Bronchial smooth muscle cell (primary cell): ENCODE measurements around the gene CST11. TPM values are rescaled to one million over a fixed set of nuclear protein-coding genes. Genes with fewer than 3 reads are reported as not detected.

Experiments used
- total RNA-seq: library from RNA; depleted of rRNA; stranded (reverse); fragments of >200 nt; gene quantifications from 2 replicates; pipeline ENCODE4 v1.2.1, GENCODE V29; 2014

CST11 gene, protein sequence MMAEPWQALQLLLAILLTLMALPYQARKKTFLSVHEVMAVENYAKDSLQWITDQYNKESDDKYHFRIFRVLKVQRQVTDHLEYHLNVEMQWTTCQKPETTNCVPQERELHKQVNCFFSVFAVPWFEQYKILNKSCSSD
- not detected in 2 replicates for total RNA-seq

DNA sequence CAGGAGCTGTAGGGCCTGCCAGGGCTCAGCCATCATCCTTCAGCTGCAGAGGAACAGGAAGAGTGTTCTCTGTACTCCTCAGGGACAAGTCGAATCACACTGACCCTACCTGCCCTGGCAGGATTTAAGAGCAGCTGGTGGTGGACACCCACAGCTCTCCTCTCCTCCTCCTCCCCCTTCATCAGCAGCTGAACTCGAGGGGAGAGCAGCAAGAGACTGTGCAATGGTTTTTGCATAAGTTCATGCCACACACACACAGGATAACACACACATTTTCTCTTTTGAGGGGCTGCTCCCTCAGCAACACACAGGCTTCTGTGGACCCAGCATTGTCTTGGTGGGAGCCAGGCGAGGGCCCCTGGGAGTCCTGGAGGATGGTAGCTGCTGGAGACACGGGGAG lies at the start of gene CST11:
Gene CST11, minus strand, starts transcription at position 101 of the 400 bp plus-strand sequence. Its CDS starts 65 bp downstream, at position 36.

DNA sequence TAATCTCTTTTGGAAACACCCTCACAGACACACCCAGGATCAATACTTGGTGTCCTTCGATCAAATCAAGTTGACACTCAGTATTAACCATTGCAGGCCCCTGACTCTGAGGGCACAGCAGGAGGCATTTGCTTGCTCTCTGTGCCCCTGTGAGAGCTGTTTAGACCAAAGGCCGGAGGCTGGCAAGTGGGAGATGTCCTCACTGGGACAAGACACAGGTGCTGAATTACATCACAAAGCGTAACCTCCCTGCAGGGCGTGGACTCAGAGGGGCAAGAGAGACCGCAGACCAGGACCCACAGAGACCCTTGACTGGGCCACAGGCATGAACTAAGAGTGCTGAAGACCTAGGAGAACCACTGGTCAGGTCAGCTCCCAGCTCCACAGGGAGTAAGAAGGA lies 38.1 kb upstream of the CST11 start, which contains the start of gene CST8:
Gene CST8, plus strand, starts transcription at position 301 of the 400 bp plus-strand sequence. CDS start 551 bp downstream, outside the sequence.

DNA sequence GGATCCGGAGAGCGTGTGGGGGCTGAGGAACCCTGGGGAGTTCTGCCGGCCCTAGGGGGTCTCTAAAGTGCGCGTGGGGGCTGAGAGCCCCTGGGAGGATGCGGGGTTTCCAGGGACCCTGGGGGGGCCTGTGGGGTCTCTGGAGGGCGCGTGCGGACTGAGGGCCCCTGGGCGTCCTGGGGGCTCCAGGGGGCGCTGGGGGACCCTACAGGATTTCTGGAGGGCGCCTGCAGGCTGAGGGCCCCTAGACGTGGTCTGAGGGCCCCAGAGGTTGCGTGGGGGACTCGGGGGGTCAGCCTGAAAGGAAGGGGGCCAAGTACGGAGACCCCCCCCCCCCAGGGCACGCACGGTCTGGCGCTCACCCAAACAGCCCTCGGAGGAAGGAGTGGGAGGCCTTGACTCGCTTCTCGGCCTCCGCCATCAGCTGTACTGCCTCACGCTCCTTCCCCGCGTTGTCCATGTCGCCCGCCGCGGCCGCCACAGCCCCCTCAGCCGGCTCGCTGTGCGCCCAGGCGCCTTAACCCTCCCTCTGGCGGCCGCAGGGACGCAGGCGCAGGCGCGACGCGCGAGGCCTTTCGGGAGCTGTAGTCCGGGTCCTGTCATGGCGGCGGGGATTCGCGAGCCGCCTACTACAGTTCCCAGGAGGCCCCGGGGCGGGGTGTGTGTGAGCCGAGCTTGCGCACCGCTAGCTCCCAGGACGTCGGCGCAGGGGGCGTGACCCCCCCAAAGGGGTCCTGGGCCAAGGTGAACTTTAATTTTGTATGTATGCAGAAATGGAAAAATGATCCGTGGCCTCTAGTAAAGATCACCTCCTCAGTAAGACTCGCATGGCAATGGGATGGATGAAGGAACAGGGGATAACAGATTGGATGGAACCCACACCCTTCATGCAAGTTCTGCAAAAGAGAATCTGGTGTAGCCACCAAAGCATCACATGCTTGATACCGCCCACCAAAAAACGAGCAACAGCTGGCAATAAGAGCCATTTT lies 31.4 kb downstream of the CST11 start, which contains the start of gene NAPB:
Gene NAPB, minus strand, starts transcription at position 546 of the 989 bp plus-strand sequence. Its CDS starts 86 bp downstream, at position 460.

Other genes with a start within 250 kb of the CST11 start
- gene NXT1, start 102.1 kb downstream of the CST11 start, total RNA-seq = 10.4 and 14.3 TPM in 2 replicates
- gene GZF1, start 90.7 kb downstream of the CST11 start, total RNA-seq = 19.9 and 46.9 TPM in 2 replicates
- 7.6 and 8.8 TPM in 2 replicates for gene NAPB, start 31.4 kb downstream of the CST11 start, total RNA-seq
- not detected in 2 replicates for gene CSTL1, start 13.2 kb downstream of the CST11 start, total RNA-seq
- not detected in 2 replicates for gene CST8, start 38.2 kb upstream of the CST11 start, total RNA-seq
- gene CST9L, start 115.6 kb upstream of the CST11 start, total RNA-seq = not detected in 2 replicates
- gene CST9, start 153.0 kb upstream of the CST11 start, total RNA-seq = not detected in 2 replicates
- 164 and 269 TPM in 2 replicates for gene CST3, start 185.1 kb upstream of the CST11 start, total RNA-seq
- not detected in 2 replicates for gene CST4, start 236.2 kb upstream of the CST11 start, total RNA-seq